ENCODE results near the gene SPDEF.

SPDEF gene

DNA sequence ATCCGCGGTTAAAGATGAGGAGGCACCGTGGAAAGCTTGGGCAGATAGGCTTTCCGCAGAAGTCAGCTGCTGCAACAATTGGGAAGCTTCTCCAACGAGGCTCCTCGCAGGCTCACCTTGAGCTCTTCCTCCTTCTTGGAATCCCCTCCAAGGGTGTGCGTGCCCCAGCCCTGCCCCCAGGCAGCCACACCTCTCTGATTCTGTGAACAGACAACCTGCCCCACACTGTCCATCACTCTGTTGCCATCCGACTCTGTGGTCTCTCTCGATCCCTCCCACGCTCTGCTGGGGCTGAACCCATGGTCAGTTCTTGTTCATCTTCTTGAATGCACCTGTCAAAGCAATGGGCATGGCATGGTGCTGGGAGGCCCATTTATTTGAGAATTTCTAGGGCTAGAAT, 58.7 kb downstream of the SPDEF start:
- H3K27ac ChIP-seq = no peak overlapping the region
- TF ChIP-seq ZFX (IDR thresholded peaks at IDR 0.05; ENCODE audit: borderline replicate concordance) = no peak
- TF ChIP-seq CTCF (IDR thresholded peaks at IDR 0.05) = no peak

DNA sequence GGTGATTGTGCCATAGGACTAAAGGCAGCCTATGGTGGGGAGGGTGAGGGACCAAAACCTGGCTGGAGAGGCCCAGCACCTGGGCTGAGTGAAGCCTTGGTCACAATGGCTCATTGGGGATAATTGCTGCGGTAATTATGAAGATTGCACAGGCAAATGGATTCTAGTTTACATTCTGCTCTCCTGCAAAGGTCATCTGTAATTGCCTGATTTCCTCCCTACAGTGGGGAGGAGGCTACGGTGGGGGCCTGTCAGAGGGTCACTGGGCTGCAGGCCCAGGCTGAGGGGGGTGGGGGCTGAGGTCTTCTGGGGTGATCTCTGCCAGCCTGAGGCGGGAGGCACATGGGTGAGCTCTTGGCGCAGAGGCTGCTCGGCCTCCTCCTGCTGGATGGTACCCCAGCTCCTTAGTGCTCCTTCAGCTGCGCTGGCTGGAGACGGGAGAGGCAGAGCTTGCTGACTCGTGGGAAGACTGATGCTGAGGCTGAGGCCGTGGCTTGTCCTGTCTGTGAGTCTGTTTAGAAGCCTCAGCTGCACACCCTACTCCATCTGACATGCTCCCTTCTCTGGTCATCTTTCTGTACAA, 59.9 kb downstream of the SPDEF start:
- no peak for TF ChIP-seq ZFX (IDR thresholded peaks at IDR 0.05; ENCODE audit: borderline replicate concordance)
- no peak for TF ChIP-seq CTCF (IDR thresholded peaks at IDR 0.05)
- H3K27ac ChIP-seq = no peak overlapping the region

GRCh38 chr6:34494973-34495372, 61.2 kb downstream of the SPDEF start:
- no peak overlapping the region for H3K27ac ChIP-seq
- no peak for TF ChIP-seq ZFX (IDR thresholded peaks at IDR 0.05; ENCODE audit: borderline replicate concordance)
- TF ChIP-seq CTCF (IDR thresholded peaks at IDR 0.05) = no peak

- TF ChIP-seq CTCF (IDR thresholded peaks at IDR 0.05) = no peak
- H3K27ac ChIP-seq = no peak overlapping the region
These were observed 62.8 kb downstream of the SPDEF start for GRCh38 chr6:34493344-34493743.

- no peak overlapping the region for H3K27ac ChIP-seq
- TF ChIP-seq ZFX (IDR thresholded peaks at IDR 0.05; ENCODE audit: borderline replicate concordance) = no peak
- no peak for TF ChIP-seq CTCF (IDR thresholded peaks at IDR 0.05)
These were observed 65.1 kb downstream of the SPDEF start for GRCh38 chr6:34491091-34491430.

DNA sequence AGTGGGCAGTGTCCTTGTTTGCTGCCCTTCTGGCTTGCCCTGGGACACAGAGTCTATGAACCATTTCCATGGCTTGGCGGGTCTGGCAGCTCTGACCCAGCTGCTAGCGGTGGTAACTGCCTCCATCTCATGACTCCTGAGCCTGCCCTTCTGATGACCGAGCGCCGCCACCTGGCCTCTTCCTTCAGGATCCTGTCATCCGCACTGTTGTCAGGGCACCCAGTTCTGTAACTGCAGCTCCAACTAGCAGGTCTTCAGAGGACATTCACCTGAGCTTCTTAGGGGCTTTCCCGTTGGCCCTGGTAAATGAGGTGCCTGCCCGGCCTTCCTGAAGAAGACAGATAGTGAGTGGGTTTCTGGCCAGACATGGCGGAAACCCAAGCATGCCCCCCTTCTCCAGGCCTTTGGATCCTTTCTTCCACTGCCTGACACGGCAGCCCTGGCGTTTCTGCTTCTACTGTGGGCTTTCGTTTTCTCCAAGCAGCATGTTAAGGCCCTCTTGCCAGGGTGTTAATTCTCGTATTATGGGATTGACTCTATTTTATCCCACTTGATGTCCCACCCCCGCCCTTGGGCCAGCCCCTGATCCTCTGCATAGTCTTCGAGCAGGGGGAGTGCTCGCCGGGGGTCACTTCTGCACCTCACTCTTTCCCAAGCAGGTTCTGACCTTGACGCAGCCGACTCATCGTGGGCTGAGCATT, 65.6 kb downstream of the SPDEF start:
- TF ChIP-seq CTCF (IDR thresholded peaks at IDR 0.05) = no peak
- no peak for TF ChIP-seq ZFX (IDR thresholded peaks at IDR 0.05; ENCODE audit: borderline replicate concordance)
- H3K27ac ChIP-seq = no peak overlapping the region

- TF ChIP-seq CTCF (IDR thresholded peaks at IDR 0.05) (no peak), ZFX (IDR thresholded peaks at IDR 0.05; ENCODE audit: borderline replicate concordance) (no peak)
- no peak overlapping the region for H3K27ac ChIP-seq
These were observed 66.8 kb downstream of the SPDEF start for GRCh38 chr6:34489207-34489805.

All from 22Rv1 (cell line).